Myometrial cell (primary cell): ENCODE measurements around the gene OR12D3. TPM values are rescaled to one million over a fixed set of nuclear protein-coding genes. Genes with fewer than 3 reads are reported as not detected.

Experiments
- total RNA-seq: library from RNA; depleted of rRNA; stranded (reverse); fragments of >200 nt; gene quantifications from 2 replicates; pipeline ENCODE4 v1.2.3, GENCODE V29; 2015

Gene OR12D3
- total RNA-seq, result not detected in 2 replicates

DNA sequence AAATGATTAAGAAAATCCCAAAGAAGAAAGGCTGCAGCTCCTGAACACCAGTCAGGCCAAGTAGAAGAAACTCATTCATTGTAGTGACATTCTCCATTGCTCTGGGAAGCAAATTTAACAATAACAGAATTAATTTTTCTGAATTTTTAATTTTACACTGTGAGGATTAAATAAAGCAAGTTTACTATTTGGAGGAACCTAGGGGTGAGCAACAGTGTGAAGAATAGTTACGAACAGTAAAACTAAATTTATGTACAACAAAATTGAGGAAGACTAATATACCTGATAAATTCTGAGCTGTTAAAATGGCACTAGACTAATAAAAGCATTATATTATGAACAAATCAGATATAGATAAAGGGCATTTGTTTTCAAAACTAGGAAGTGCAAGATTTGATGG is at the start of gene OR12D3:
Gene OR12D3, minus strand, starts transcription at position 101 of the 400 bp plus-strand sequence. Its CDS starts 4 bp downstream, at position 97.

GRCh38 chr6:29414588-29414987 is 39.5 kb upstream of the OR12D3 start, which contains the start of gene OR12D1:
OR12D1 (plus strand) TSS chr6:29414928.

DNA sequence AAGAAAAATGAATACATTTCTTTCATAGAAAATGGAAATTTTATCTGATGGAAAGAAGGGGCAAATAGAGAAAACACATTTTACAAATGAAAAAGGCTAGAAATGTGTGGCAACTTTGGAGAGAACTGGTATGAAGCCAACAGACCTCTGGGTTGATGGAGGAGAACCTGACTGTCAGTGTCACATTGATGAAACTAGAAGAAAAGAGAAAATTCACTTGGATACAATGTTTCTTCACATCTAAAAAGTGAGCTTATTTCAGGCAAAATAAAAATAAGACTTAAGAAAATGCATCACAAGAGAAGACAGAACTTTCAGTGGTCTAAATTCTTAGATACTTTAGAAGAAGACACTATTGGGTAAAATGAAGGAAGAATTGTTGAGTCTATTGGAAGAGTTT is 20.2 kb upstream of the OR12D3 start, which contains the start of gene OR12D2:
Gene OR12D2, plus strand, starts transcription at position 301 of the 400 bp plus-strand sequence. CDS start 1,069 bp downstream, outside the sequence.

GRCh38 chr6:29368765-29369164 is 6.3 kb downstream of the OR12D3 start, which contains the start of gene OR5V1:
OR5V1 (minus strand) TSS chr6:29368865; CDS start chr6:29356195, 12,670 bp downstream.

Other genes starting within 250 kb of the OR12D3 start
- not detected in 2 replicates for gene OR2J2, start 204.4 kb downstream of the OR12D3 start, total RNA-seq
- not detected in 2 replicates for gene OR14J1, start 73.6 kb downstream of the OR12D3 start, total RNA-seq
- not detected in 2 replicates for gene OR5V1, start 6.4 kb downstream of the OR12D3 start, total RNA-seq
- gene OR12D2, start 20.3 kb upstream of the OR12D3 start, total RNA-seq, result not detected in 2 replicates
- gene OR12D1, start 39.6 kb upstream of the OR12D3 start, total RNA-seq, result not detected in 2 replicates
- not detected in 2 replicates for gene OR10C1, start 64.0 kb upstream of the OR12D3 start, total RNA-seq
- not detected in 2 replicates for gene OR11A1, start 81.8 kb upstream of the OR12D3 start, total RNA-seq
- gene OR2H1, start 81.9 kb upstream of the OR12D3 start, total RNA-seq, result not detected in 2 replicates
- not detected in 2 replicates for gene MAS1L, start 112.7 kb upstream of the OR12D3 start, total RNA-seq
- not detected in 2 replicates for gene UBD, start 184.4 kb upstream of the OR12D3 start, total RNA-seq
- gene OR2H2, start 209.8 kb upstream of the OR12D3 start, total RNA-seq, result not detected in 2 replicates